22Rv1 (cell line): ENCODE data around the gene CDKN3.

Experiments
- CTCF ChIP-seq: fragments of 450-650 bp; IDR thresholded peaks from 2 replicates; pipeline ENCODE4 v1.5.1; 2017; ENCODE audit warnings: mild to moderate bottlenecking
- ZFX ChIP-seq: fragments of 450-650 bp; IDR thresholded peaks from 2 replicates; pipeline ENCODE4 v1.6.1; 2017; ENCODE audit warnings: antibody characterized with exemption, borderline replicate concordance

GRCh38 chr14:54465654-54466053, 68.8 kb downstream of the CDKN3 start:
- TF ChIP-seq ZFX (no peak), CTCF (no peak)
